Subcutaneous adipose tissue (tissue), 4 donors: ENCODE measurements around the gene PDE6B. TPM values are rescaled to one million over a fixed set of nuclear protein-coding genes. Genes with fewer than 3 reads are reported as not detected.

Experiments used
- total RNA-seq, 4 donors: library from RNA; depleted of rRNA; stranded (reverse); fragments of >200 nt; gene quantifications; one replicate each; pipeline ENCODE4 v1.1.0, GENCODE V29; 2016
- TF ChIP-seq, protein P1 (sequence below): fragments of 450-650 bp; IDR thresholded peaks from one replicate; pipeline ENCODE4 v1.5.1; 2016; ENCODE audit warnings: low read depth, mild to moderate bottlenecking, control low read depth, antibody characterized with exemption, moderate library complexity

PDE6B gene
- total RNA-seq, 4 donors from 2014 or later = 2.0 to 5.9 (median 3.8) TPM; not detected in 1

- TF ChIP-seq, protein P1, sequence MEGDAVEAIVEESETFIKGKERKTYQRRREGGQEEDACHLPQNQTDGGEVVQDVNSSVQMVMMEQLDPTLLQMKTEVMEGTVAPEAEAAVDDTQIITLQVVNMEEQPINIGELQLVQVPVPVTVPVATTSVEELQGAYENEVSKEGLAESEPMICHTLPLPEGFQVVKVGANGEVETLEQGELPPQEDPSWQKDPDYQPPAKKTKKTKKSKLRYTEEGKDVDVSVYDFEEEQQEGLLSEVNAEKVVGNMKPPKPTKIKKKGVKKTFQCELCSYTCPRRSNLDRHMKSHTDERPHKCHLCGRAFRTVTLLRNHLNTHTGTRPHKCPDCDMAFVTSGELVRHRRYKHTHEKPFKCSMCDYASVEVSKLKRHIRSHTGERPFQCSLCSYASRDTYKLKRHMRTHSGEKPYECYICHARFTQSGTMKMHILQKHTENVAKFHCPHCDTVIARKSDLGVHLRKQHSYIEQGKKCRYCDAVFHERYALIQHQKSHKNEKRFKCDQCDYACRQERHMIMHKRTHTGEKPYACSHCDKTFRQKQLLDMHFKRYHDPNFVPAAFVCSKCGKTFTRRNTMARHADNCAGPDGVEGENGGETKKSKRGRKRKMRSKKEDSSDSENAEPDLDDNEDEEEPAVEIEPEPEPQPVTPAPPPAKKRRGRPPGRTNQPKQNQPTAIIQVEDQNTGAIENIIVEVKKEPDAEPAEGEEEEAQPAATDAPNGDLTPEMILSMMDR = no peak
Observed at GRCh38 chr4:700587-701264, 75.4 kb downstream of the PDE6B start.

GRCh38 chr4:702618-703048, 77.3 kb downstream of the PDE6B start:
- TF ChIP-seq, protein P1 = no peak

- TF ChIP-seq, protein P1 = no peak
Observed at GRCh38 chr4:703336-704197, 78.2 kb downstream of the PDE6B start.

DNA sequence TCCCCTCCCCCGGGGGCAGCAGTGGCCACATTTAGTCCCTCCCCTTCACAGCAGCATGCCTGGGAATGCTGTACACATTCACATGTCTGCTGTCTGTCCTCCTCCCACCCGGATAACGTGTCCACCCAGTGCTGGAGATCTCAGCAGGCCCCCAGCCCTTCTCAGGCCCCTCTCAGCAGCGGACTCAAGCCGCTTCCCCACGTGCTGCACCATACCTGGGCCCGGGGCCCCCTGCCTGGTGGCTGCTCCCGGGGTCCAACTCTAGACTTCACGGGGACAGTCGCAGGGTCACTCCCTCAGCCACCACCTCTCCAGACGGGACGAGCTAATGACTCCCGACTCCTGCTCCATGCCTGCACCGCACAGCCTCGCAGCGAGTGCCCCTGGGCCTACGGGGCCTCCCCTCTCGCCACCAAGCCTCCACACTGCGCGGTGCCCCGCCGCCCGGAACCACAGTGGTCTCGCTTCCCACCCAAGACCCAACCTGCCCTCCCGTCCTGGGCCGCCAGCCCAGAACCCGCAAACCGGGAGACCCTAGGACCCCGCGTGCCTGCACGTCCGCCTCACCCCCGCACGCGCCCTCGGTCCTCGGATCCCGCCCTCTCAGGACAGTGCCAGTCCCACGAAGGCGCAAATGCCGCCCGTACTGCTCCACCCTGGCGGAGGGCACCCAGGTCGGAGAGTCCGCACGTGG, 79.0 kb downstream of the PDE6B start:
- TF ChIP-seq, protein P1 = no peak

GRCh38 chr4:704971-705277, 79.6 kb downstream of the PDE6B start:
- TF ChIP-seq, protein P1 = no peak

GRCh38 chr4:705278-706082, 80.1 kb downstream of the PDE6B start, which contains the start of gene PCGF3:
TSS of gene PCGF3 (plus strand) at chr4:705832. CDS start at chr4:733681, 27,849 bp downstream.
- TF ChIP-seq, protein P1 = no peak
